Activated naive CD4-positive, alpha-beta T cell treated with Interleukin-2 at 50 U/mL for 16 hours (primary cell): ENCODE measurements around the gene SENP5.
"Not testable (repeated sequence)": the region's sequence is repeated elsewhere in the genome, so short reads cannot be mapped to it uniquely, and the experiment has no call there.

Experiments
- DNase-seq: peaks from one replicate; pipeline ENCODE4 v3.0.0-alpha.2; 2020

SENP5 gene, protein sequence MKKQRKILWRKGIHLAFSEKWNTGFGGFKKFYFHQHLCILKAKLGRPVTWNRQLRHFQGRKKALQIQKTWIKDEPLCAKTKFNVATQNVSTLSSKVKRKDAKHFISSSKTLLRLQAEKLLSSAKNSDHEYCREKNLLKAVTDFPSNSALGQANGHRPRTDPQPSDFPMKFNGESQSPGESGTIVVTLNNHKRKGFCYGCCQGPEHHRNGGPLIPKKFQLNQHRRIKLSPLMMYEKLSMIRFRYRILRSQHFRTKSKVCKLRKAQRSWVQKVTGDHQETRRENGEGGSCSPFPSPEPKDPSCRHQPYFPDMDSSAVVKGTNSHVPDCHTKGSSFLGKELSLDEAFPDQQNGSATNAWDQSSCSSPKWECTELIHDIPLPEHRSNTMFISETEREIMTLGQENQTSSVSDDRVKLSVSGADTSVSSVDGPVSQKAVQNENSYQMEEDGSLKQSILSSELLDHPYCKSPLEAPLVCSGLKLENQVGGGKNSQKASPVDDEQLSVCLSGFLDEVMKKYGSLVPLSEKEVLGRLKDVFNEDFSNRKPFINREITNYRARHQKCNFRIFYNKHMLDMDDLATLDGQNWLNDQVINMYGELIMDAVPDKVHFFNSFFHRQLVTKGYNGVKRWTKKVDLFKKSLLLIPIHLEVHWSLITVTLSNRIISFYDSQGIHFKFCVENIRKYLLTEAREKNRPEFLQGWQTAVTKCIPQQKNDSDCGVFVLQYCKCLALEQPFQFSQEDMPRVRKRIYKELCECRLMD

DNA sequence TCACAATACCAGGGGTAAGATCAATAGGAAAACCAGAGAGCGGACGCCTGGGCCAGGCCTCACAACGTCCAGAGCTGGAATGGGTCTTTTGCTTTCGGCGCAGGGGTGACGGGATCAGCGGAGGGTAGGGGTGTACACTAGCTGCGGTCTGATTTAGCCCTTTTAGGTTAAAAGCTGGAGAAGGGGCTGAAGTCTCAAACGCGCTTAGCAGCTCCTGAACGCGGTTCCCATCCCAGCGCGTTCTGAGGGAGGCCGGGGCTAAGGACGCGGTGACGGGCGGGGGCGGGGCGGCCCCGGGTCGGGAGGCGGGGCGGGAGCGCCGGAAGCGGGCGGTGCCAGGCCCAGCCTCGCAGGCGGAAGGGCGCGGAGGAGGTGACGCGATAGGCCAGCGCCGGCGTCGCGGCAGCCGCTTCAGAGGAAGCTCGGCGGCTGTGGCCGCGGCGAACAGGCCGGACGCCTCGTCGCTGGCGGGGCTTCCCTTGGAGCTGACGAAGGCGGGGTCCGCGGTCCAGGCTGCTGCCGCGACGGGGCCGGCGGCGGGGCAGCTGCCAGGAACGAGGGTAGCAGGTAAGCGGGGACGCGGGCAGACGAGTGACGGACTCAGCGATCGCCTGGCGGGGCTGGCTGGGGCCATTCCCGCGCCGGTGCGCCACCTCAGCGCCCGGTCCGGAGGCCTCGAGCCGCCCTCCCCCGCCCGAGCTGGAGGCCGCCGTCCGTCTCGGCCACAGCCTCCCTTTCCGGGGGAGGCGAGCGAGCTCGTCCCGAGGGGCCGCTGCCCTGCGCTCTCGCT lies at the start of gene SENP5:
Gene SENP5 (plus strand): TSS at position 414 of the 790 bp plus-strand sequence. CDS start 17,262 bp downstream, outside the sequence.
- peak; percentile 90 for DNase-seq

DNA sequence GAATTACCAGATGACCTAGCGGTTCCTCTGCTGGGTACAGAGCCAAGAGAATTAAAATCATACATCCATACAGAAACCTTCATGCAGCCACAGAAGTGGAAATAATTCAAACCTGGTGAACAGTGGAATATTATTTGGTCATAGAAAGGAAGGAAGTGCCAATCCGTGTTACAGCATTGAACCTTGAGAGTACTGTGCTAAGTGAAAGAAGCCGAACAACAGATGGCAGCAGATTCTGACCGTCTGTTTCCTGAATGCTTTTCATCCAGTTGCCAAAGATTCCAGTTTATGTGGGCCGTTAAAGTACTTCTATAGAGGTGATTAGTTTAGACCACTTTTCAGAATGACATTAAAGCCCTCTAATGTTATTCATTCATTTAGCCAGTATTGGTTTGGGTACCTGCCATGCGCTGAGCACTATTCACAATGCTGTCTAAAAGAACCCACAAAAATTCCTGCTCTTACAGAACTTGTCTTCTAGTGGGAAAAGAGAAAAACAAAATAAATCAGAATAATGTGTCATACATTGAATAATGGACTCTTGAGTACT lies 45.8 kb upstream of the SENP5 start:
- DNase-seq = no peak

DNA sequence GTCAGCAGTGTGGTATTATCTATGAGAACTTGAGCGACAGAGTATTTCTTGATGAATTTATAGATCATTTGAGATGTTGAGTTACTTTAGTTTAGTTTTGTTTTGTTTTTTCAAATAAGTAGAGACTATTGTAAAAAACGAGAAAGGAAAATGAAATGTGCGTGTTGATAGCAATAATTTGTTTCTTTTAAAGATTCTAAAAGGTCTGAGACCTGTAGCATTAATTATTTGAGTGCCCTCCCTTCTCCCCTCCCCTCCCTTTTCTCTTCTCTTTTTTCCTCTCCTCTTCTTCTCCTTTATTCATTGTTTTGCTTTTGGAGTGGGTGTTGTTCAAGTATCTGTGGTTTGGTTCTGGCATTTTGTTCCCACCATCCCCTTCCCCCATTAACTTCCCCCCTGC lies 38.1 kb upstream of the SENP5 start:
- DNase-seq = not testable (repeated sequence)

DNA sequence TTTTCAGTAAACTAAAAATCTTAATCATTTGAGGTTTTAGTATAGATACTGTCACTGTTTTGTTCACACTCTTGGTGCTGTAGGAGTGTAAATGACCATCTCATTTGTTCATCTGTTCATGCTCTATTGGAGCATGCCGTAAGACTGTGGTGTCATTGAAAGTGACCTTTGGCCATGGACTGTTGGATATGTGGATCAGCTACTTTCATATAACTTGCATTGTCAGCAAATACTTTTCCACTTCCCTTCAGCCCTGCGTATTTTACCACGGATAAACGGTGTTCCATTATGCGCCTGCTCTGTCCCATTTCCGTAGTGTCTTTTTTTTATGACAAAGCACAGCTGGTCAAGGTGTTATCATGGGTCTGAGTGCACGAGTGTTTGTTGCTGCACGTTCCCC lies 32.6 kb upstream of the SENP5 start:
- no peak for DNase-seq

DNA sequence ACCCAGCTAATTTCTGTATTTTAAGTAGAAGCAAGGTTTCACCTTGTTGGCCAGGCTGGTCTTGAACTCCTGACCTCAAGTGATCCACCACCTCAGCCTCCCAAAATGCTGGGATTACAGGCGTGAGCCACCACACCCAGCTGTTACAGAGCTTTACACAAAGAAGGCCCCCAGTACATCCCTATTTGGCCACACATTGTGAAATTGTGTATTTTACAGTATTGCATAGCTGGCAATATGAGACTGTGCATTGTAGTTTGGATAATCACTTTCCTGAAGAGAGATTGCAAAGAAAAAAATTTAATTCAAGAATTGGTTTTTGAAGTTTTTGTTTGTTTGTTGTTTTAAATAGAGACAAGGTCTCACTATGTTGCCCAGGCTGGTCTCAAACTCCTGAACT lies 31.1 kb upstream of the SENP5 start:
- not testable (repeated sequence) for DNase-seq

DNA sequence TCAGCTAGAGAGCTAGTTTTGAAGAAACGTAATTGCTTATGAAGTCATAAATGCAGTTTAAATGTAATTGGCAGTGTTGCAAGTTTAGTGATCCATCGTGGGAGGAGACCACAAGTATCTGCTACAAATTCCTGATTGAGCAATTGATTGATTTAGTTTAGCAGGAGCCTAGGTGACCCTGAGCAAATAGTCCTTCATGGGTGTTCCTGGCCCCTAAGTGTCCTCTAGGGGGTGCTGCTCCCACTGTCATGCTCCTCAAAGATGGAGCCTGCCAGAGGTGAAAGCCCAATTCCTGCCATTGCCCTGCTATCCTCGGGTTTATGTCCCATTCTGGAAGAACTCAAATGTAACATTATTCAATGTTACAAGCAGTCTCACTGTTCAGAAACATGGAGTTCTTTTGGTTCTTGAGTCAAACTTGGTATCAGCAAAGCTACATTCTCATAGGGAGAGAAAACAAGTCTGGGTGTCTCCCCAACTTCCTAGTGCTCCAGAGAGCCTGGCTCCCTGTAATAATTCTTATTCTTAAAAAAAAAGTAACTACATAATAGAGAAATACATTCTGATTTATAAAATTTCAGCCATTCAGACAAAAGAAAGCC lies 29.8 kb upstream of the SENP5 start:
- DNase-seq = peak; percentile 75

DNA sequence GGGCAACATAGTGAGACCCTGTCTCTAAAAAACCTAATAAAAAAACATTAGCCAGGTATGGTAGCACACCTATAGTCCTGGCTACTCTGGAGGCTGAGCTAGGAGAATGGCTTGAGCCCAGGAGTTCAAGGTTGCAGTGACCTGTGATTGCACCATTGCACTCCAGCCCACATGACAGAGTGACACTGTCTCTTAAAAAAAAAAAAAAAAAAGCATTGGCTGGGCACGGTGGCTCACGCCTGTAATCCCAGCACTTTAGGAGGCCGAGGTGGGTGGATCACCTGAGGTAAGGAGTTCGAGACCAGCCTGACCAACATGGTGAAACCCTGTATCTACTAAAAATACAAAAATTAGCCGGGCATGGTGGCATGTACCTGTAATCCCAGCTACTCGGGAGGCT lies 28.4 kb upstream of the SENP5 start:
- DNase-seq = not testable (repeated sequence)

DNA sequence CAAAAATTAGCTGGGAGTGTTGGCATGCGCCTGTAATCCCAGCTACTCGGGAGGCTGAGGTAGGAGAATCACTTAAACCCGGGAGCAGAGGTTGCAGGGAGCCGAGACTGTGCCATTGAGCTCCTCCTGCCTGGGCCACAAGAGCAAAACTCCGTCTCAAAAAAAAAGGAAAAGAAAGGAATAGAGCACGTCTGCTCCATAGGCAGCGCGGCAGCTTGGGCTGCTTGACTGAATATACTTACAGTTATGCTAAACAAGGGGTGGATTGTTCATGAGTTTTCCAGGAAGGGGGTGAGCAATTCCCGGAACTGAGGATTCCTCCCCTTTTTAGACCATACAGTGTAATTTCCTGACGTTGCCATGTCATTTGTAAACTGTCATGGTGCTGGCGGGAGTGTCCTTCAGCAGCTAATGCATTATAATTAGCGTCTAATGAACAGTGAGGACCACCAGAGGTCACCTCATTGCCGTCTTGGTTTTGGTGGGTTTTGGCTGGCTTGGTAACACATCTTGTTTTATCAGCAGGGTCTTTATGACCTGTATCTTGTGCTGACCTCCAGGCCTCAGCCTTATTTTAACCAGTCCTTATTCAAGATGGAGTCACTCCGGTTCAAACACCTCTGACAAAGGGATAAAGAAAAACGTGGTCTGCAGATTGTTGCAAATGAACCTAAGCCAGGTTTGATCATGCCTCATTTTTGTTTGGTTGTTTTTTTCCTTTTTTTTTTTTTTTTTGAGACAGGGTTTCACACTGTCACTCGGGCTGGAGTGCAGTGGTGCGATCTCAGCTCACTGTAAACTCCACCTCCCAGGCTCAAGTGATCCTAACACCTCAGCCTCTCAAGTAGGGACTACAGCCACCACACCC lies 24.9 kb upstream of the SENP5 start:
- DNase-seq = no peak

DNA sequence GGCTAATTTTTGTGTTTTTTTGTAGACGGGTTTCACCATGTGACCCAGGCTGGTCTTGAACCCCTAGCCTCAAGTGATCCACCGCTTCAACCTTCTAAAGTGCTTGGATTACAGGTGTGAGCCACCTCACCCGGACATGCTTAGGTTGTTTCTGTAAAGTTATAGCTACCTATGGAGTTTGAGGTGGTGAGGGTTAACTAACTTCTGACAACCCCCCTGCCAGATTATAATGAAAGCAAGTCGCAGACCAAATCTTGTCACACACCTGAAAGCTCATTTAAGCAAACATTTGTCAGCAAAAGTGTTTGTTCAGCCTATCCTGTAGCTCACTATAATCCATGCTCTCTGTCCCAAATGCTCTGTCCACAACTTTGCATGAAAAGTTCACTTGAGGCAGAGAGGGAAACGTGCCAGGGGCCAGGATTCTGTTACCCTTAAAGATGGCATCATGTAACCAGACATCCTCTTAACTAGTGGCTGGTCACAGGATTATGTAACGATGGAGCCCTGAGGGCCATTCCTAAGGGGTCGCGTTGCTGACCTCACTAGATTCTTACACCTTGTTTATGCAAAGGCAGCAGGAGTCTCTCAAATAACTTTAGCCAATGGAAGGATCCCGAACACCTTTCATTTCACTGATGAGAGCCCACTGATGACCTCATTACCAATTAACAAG lies 24.1 kb upstream of the SENP5 start:
- no peak for DNase-seq

DNA sequence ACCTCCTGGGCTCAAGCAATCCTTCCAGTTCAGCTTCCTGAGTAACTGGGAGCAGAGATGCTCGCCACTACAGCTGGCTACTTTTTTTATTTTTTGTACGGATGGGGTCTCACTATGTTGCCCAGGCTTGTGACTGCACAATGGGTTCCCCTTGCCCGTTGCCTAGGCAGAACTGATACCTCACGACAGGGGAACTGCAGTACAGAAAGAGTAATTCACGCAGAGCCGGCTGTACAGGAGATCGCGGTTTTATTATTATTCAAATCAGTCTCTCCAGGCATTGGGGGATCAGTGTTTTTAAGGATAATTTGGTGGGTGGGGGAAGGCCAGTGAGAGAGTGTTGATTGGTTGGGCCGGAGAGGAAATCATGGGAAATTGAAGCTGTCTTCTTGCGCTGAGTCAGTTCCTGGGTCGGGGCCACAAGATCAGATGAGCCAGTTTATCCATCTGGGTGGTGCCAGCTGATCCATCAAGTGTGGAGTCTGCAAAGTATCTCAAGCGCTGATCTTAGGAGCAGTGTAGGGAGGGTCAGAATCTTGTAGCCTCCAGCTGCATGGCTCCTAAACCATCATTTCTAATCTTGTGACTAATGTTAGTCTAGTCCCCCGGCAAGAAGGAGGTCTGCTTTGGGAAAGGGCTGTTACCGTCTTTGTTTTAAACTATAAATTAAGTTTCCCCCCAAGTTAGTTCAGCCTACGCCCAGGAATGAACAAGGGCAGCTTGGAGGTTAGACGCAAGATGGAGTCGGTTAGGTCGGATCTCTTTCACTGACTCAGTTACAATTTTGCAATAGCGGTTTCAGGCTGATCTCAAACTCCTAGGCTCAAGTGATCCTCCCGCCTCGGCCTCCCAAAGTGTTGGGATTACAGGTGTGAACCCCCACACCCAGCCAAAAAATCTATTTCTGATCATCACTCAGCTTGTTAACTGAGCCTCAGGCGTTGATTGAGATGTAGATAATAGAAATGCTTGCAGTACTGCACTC lies 23.2 kb upstream of the SENP5 start:
- not testable (repeated sequence) for DNase-seq

DNA sequence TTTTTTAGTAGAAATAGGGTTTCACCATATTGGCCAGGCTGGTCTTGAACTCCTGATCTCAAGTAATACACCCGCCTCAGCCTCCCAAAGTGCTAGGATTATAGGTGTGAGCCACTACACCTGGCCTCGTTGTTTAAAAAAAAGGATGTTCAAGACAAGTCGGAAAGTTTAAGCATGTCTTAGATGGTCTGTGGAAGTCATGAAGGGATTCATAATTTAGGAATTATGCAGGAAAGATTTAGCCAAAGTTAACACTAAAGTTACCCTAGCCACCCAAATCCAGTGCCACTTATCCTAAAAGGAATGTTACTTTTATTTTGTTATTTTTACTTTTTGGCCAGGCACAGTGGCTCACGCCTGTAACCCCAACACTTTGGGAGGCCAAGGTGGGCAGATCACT lies 19.3 kb upstream of the SENP5 start:
- not testable (repeated sequence) for DNase-seq

DNA sequence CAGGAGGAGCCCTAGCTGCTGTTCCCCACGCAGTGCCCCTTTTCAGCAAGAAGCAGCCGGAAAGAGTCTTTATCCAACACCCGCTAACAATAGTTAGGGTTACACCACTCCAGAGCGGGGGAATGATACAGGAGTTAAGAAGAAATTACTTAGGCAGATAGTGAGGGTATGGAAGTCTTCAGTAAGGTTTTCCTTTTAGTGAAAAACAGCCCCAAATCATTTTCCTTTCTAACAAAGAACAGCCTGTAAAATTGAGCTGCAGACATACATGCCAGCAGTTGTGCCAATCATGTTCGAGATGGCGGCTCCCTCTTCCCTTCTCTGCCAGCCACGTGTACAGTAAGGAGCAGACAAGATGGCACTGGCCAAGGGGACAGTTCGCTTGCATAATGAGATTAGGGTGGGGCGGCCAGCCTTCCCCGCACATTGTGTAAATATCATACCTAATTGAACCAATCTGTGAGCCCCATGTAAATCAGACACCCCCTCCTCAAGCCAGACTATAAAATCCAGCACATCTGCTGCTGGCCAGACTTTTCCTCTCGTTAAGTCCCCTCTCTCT lies 18.5 kb upstream of the SENP5 start:
- DNase-seq = no peak

DNA sequence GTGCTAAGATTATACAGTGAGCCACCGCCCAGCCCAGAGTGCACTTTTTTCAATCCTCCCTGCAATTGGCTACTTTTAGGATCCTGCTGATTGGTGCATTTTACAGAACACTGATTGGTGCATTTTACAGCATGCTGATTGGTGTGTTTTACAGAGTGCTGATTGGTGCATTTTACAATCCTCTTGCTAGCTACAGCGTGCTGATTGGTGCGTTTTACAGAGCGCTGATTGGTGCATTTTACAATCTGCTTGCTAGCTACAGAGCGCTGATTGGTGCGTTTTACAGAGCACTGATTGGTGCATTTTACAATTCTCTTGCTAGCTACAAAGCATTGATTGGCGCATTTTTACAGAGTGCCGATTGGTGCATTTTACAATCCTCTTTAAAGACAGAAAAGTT lies 4.7 kb upstream of the SENP5 start:
- DNase-seq = not testable (repeated sequence)

DNA sequence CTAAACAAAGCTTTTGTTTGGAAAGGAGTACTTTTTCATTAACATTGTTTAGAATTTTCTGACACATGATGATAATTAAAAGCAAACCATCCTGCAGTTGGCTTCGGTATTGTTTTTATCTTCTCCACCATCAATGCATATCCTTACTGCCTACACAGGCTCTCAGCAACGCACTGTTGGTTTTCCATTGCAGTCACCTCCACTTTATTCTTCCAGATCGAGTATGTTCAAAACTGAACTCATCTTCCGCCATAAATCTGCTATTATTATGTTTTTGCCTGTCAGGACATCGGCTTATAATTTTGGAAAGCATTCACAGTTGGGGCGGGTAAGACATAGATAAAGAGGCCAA lies 589 bp upstream of the SENP5 start:
- no peak for DNase-seq

DNA sequence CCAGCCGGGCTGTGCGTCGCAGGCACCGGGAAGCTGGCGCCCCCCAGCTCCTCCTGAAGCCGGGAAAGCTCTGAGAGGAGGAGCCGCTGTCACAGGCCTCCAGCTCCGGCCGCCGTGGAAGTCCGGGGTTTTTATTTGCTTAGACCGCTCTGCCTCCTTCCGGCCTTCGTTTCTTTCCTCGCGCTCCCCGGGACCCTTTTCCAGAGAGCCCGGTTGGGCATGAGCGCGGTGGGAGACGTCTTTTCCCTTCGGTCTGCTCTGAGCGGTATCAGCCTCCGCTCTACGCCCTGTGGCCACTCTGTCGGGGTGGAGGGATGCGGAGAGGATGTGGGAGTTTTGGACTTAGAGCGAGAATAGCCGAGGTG lies 559 bp downstream of the SENP5 start:
- peak; percentile 9 for DNase-seq

DNA sequence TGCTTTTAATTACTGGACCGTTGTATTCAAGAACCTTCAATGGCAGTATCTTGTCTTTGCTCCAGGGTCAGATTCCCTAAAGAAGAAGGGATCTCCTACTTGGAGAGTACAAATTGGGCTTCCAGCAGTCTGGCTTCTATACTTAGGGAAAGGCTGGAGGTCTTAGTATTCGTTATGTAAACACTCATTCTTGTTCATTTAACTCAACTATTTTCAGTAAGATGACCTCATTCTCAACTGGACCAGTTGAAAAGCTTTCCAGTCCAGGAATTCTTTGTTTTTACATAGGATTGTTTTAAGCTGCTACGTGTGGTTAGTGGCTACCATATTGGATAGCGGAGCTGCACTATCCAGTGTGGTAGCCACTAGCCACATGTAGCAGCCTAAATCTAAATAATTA lies 4.6 kb downstream of the SENP5 start:
- DNase-seq = no peak

DNA sequence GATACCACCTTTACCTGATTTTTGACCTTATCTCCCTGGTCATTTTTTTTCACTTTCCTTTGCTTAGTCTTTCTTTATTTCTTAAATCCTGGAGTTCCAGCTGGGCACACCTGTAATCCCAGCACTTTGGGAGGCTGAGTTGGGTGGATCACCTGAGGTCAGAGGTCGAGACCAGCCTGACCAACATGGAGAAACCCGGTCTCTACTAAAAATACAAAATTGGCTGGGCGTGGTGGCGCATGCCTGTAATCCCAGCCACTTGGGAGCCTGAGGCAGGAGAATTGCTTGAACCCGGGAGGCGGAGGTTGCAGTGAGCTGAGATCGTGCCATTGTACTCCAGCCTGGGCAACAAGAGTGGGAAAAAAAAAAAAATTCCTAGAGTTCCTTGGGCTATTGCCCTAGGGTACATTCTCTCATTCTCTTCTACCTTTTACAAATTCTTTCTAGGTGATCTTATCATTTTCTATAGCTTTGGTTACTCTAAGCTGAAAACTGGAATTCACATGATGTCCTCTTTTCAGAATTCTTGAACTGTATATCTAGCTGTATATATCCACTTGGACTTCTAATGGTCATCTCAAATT lies 6.9 kb downstream of the SENP5 start:
- DNase-seq = not testable (repeated sequence)

DNA sequence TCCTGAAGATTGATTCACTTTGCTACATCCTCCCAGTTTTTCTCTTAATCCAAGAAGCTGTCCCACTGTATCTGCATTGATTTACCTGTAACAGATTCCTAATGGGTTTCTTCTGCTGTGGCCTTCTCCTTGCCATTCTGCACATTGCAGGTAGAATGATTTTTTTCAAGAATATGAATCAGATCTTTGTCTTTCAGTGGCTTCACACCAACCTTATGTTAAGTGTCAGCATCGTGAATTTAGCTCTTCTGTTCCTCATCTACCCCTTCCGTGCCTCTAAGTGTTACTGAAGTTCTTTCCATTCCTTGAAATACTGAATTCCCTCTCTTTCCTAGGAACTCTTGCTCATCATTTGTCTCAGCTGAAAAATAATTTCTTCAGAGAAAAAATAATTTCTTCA lies 7.5 kb downstream of the SENP5 start:
- no peak for DNase-seq

DNA sequence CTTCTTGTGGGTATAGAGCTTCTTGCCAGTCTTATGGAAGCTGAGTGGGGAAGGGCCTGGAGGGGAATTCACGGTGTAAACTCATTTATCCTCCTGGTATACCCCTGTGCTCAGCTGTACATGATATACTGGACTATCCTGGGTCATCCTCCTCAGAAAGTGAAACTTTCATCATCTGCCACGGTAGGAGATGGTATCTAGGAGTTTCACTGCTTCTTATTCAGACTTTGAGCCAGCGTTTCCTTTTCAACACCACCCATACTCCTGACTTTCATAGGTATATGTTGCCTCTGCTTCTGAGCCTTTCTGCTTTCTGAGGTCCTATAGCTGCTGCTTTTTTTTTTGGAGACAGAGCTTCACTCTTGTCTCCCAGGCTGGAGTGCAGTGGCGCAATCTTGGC lies 15.6 kb downstream of the SENP5 start:
- no peak for DNase-seq
